Cardiac fibroblast (primary cell): Measurements from ENCODE around the gene SGSM2.

ENCODE experiments used
- DNase-seq, 2 donors: peaks; one replicate each; pipeline versions ENCODE4 v3.0.0 to v3.0.0-alpha.2; 2010; ENCODE audit warnings: low read depth in 2 of 2
- H3K4me3 ChIP-seq, 2 donors: replicated peaks in 1 of 2; 1 replicate in 1 of 2; 2 replicates in 1 of 2; pipeline ENCODE4 v1.5.1; 2011; ENCODE audit warnings: low read depth in 2 of 2, low read length in 2 of 2, mild to moderate bottlenecking in 2 of 2, moderate library complexity in 1 of 2
- TF ChIP-seq, protein P1 (sequence below): IDR thresholded peaks from one replicate; pipeline ENCODE4 v1.5.1; 2011; ENCODE audit warnings: low read depth, mild to moderate bottlenecking, low read length, inconsistent platforms

SGSM2 gene

GRCh38 chr17:2317796-2318195, 19.5 kb upstream of the SGSM2 start:
- H3K4me3 ChIP-seq = no peak overlapping the region
- DNase-seq = no peak
- TF ChIP-seq, protein P1, sequence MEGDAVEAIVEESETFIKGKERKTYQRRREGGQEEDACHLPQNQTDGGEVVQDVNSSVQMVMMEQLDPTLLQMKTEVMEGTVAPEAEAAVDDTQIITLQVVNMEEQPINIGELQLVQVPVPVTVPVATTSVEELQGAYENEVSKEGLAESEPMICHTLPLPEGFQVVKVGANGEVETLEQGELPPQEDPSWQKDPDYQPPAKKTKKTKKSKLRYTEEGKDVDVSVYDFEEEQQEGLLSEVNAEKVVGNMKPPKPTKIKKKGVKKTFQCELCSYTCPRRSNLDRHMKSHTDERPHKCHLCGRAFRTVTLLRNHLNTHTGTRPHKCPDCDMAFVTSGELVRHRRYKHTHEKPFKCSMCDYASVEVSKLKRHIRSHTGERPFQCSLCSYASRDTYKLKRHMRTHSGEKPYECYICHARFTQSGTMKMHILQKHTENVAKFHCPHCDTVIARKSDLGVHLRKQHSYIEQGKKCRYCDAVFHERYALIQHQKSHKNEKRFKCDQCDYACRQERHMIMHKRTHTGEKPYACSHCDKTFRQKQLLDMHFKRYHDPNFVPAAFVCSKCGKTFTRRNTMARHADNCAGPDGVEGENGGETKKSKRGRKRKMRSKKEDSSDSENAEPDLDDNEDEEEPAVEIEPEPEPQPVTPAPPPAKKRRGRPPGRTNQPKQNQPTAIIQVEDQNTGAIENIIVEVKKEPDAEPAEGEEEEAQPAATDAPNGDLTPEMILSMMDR = no peak

DNA sequence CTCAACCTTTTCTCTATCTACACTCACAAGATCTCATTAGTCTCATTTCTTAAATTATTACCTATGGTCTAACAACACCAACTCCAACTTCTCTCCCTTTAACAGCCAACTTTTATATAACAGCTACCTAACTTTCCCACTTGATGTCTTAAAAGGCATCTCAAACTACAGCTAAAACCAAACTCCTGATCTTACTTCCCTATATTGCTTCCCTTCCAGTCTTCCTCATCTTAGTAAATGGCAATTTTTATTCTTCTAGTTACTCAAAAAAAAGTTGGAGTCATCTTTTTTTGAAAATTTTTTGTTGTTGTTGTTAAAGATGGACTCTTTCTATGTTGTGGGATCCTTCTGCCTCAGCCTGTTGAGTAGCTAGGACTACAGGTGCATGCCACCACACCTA, 18.2 kb upstream of the SGSM2 start:
- DNase-seq = no peak
- no peak overlapping the region for H3K4me3 ChIP-seq
- TF ChIP-seq, protein P1 = no peak

DNA sequence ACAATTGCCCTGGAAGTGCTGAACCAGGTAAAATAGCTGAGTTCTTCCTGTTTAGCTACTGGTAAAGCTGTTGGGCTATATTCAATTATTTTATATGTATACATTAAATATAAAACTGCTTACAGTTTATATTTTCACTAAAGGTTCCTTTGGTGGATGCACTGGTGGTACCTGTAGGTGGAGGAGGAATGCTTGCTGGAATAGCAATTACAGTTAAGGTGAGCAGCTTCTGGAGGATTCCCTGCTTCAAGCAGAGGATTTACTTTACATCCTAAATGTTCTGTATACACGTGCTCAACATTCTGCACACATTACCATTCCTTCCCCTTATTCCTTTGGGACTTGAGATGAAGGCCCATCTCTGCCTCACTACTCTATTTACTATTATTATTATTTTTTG, 15.9 kb upstream of the SGSM2 start:
- TF ChIP-seq, protein P1 = no peak
- H3K4me3 ChIP-seq = no peak overlapping the region
- DNase-seq = no peak

DNA sequence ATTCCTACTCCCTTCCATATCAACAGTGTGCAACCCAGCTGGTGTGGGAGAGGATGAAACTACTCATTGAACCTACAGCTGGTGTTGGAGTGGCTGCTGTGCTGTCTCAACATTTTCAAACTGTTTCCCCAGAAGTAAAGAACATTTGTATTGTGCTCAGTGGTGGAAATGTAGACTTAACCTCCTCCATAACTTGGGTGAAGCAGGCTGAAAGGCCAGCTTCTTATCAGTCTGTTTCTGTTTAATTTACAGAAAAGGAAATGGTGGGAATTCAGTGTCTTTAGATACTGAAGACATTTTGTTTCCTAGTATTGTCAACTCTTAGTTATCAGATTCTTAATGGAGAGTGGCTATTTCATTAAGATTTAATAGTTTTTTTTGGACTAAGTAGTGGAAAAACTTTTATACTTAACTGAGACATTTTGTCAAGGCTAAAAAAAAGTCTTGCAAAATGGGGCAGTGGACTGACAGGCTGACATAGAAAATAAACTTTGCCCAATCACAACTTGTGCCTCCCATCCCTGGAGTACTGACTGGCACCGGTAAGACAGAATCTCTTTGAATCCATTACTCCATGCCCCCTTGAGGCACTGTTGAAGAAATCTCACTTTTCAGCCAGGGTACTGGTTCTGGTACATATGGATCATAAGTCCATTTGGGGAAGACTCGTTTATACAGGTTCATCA, 13.5 kb upstream of the SGSM2 start:
- TF ChIP-seq, protein P1 = no peak
- DNase-seq = no peak
- no peak overlapping the region for H3K4me3 ChIP-seq

GRCh38 chr17:2331303-2331702, 6.0 kb upstream of the SGSM2 start:
- H3K4me3 ChIP-seq = no peak overlapping the region
- TF ChIP-seq, protein P1 = no peak
- no peak for DNase-seq

DNA sequence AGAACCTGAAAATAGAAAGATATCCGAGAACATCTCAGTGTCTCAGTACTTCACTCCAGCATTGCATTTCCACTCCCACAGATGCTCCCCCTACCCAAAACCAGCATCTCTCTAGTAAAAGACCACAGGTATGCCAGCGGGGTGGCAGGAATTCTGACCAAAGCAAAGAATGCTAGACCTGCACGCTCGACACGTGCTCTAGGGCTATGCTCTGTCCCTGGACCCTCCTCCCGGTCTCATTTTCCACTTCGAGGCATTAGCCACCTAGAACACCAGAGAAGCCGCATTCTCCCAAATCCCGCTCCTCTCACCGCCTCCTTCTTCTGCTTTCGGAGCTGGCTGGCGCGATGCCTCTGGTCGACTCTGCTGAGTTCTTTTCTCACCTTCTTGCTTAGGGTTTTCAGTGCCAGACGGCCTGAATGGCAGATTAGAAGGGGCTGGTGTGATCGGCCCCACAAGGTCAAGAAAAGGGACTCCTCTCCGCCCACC, 1.5 kb upstream of the SGSM2 start:
- DNase-seq = no peak
- peak overlapping the region; percentile 83 to 89 for H3K4me3 ChIP-seq

More for the DNA sequence above, 1.5 kb upstream of the SGSM2 start:
- TF ChIP-seq, protein P1 = no peak
